ENCODE measurements around the gene RPL15. TPM values are rescaled to one million over a fixed set of nuclear protein-coding genes. Genes with fewer than 3 reads are reported as not detected.
"Not testable (repeated sequence)": the region's sequence is repeated elsewhere in the genome, so short reads cannot be mapped to it uniquely, and the experiment has no call there.

The RPL15 gene
- total and polyA plus RNA-seq, 4 donors, result 604 to 1,364 (median 1,055) TPM

DNA sequence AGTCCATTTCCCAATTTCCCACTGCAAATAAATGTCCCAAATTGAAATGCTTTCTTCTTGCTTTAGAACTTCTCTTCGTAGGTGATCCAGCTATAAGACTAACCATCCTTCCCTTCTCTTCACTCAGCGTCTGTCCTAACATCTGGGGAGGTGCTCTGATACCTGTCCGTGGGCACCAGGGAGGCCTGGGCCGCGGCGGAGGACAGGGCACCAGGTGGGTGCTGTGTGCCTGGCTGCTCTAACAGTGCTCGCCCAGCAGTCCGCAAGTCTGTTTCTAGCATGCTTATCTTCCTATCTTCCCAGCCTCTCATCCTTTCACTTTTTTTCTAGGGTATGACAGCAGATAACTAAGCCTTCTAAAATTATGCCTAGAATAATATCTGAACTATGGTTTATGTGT lies 37.4 kb upstream of the RPL15 start (continued):
- TF ChIP-seq EGR1 (IDR thresholded peaks at IDR 0.05; ENCODE audit: low read depth in 2 of 2), result no peak
- no peak for TF ChIP-seq FOXA1 (IDR thresholded peaks at IDR 0.05)

DNA sequence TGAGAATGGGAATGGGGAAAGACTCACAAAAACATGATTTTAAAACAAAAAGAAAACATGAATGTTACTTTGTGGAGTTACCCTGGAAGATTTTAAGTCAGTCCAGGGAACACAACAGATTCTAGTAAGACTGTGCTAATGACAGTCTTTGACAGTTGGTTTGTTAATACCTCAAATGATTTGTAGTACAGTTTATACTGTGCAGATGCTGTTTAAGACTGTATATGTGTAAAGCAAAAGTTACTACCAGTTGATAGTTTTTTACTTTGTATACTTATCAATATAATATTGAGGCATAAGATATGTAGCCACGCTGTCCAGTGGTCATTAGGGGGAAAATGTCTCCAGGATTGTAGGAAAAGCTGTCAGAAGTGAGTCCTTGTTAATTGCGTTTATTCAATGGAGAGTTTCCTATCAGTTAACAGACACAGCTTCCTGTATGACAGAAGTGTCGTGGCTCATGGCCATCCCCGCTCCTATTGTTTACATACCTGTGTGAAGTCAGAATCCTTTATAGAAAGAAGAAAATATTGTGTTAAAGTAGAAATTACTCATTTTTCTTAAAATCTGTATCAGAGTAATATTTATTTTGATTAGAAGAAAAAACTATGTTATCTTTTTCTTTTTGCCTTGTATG lies 36.1 kb upstream of the RPL15 start:
- Histone ChIP-seq H3K27me3 (ENCODE audit: control insufficient read depth in 4 of 4, insufficient read depth in 4 of 4, low read length in 3 of 4) (no peaks in the 10 kb centered on the region), H3K27ac (ENCODE audit: low read depth in 1 of 2, low read length in 2 of 2) (no peak overlapping the region), H3K4me1 (ENCODE audit: control insufficient read depth in 4 of 4, insufficient read depth in 4 of 4, low read length in 3 of 4) (peaks cover 0 to 7% (median 3%) of the 10 kb centered on the region in 4 donors), H3K36me3 (ENCODE audit: control insufficient read depth in 4 of 4, insufficient read depth in 3 of 4, low read depth in 1 of 4, low read length in 3 of 4) (no peaks in the 10 kb centered on the region), H3K9ac (ENCODE audit: low read depth in 1 of 2, low read length in 2 of 2) (no peak overlapping the region), H3K4me3 (ENCODE audit: low read depth in 1 of 3, low read length in 3 of 3) (no peak overlapping the region), H3K9me3 (ENCODE audit: control insufficient read depth in 4 of 4, low read length in 3 of 4) (no peaks in the 10 kb centered on the region)
- 58% methylated on average over 4 of the region's 4 CpGs for WGBS
- DNase-seq (ENCODE audit: low spot score), result no peak
- TF ChIP-seq FOXA1 (IDR thresholded peaks at IDR 0.05) (no peak), JUND (IDR thresholded peaks at IDR 0.05) (no peak), YY1 (IDR thresholded peaks at IDR 0.05) (no peak), HNF4G (IDR thresholded peaks at IDR 0.05) (no peak), GABPA (IDR thresholded peaks at IDR 0.05 in 1 of 2, conservative IDR thresholded peaks at IDR 0.05 in 1 of 2) (no peak)
- TF ChIP-seq, protein P1, sequence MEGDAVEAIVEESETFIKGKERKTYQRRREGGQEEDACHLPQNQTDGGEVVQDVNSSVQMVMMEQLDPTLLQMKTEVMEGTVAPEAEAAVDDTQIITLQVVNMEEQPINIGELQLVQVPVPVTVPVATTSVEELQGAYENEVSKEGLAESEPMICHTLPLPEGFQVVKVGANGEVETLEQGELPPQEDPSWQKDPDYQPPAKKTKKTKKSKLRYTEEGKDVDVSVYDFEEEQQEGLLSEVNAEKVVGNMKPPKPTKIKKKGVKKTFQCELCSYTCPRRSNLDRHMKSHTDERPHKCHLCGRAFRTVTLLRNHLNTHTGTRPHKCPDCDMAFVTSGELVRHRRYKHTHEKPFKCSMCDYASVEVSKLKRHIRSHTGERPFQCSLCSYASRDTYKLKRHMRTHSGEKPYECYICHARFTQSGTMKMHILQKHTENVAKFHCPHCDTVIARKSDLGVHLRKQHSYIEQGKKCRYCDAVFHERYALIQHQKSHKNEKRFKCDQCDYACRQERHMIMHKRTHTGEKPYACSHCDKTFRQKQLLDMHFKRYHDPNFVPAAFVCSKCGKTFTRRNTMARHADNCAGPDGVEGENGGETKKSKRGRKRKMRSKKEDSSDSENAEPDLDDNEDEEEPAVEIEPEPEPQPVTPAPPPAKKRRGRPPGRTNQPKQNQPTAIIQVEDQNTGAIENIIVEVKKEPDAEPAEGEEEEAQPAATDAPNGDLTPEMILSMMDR (IDR thresholded peaks at IDR 0.05; ENCODE audit: low read depth, low read length, missing input control), result no peak

DNA sequence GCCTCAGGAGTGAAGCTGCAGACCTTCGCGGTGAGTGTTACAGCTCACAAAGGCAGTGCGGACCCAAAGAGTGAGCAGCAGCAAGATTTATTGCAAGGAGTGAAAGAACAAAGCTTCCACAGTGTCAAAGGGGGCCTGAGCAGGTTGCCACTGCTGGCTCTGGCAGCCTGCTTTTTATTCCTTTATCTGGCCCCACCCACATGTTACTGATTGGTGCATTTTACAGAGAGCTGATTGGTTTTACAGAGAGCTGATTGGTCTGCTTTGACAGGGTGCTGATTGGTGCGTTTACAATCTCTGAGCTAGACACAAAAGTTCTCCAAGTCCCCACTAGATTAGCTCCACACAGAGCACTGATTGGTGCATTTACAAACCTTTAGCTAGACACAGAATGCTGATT lies 34.9 kb upstream of the RPL15 start:
- H3K9me3 ChIP-seq (ENCODE audit: control insufficient read depth in 4 of 4, low read length in 3 of 4); DNase-seq (ENCODE audit: low spot score); H3K9ac ChIP-seq (ENCODE audit: low read depth in 1 of 2, low read length in 2 of 2); H3K36me3 ChIP-seq (ENCODE audit: control insufficient read depth in 4 of 4, insufficient read depth in 3 of 4, low read depth in 1 of 4, low read length in 3 of 4); H3K27ac ChIP-seq (ENCODE audit: low read depth in 1 of 2, low read length in 2 of 2); H3K4me1 ChIP-seq (ENCODE audit: control insufficient read depth in 4 of 4, insufficient read depth in 4 of 4, low read length in 3 of 4); H3K4me3 ChIP-seq (ENCODE audit: low read depth in 1 of 3, low read length in 3 of 3); H3K27me3 ChIP-seq (ENCODE audit: control insufficient read depth in 4 of 4, insufficient read depth in 4 of 4, low read length in 3 of 4): not testable (repeated sequence)
- 91% methylated on average over 4 of the region's 4 CpGs for WGBS

DNA sequence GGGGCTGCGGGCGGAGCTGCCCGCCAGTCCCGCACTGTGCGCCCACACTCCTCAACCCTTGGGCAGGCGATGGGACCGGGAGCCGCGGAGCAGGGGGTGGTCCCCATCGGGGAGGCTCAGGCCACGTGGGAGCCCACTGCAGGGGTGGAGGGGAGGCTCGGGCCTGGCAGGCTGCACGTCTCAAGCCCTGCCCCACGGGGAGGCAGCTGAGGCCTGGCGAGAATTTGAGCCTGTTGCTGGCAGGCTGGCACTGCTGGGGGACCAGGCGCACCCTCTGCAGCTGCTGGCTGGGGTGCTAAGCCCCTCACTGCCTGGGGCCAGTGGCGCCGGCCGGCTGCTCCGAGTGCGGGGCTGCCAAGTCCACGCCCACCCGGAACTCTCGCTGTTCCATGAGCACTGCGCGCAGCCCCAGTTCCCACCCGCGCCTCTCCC lies 34.4 kb upstream of the RPL15 start:
- whole genome bisulfite sequencing, result 98% methylated on average over 28 of the region's 28 CpGs
- TF ChIP-seq, protein P1 (IDR thresholded peaks at IDR 0.05; ENCODE audit: low read depth, low read length, missing input control), result no peak
- TF ChIP-seq RAD21 (IDR thresholded peaks at IDR 0.05) (no peak), TAF1 (conservative IDR thresholded peaks at IDR 0.05) (no peak), FOXA2 (IDR thresholded peaks at IDR 0.05) (no peak), YY1 (IDR thresholded peaks at IDR 0.05) (no peak)
- Histone ChIP-seq H3K4me1 (ENCODE audit: control insufficient read depth in 4 of 4, insufficient read depth in 4 of 4, low read length in 3 of 4) (peaks cover 0 to 4% (median 1%) of the 10 kb centered on the region in 4 donors), H3K27me3 (ENCODE audit: control insufficient read depth in 4 of 4, insufficient read depth in 4 of 4, low read length in 3 of 4) (no peaks in the 10 kb centered on the region), H3K27ac (ENCODE audit: low read depth in 1 of 2, low read length in 2 of 2) (no peak overlapping the region), H3K36me3 (ENCODE audit: control insufficient read depth in 4 of 4, insufficient read depth in 3 of 4, low read depth in 1 of 4, low read length in 3 of 4) (no peaks in the 10 kb centered on the region), H3K9ac (ENCODE audit: low read depth in 1 of 2, low read length in 2 of 2) (no peak overlapping the region), H3K9me3 (ENCODE audit: control insufficient read depth in 4 of 4, low read length in 3 of 4) (no peaks in the 10 kb centered on the region), H3K4me3 (ENCODE audit: low read depth in 1 of 3, low read length in 3 of 3) (no peak overlapping the region)
- no peak for DNase-seq (ENCODE audit: low spot score)

Data from liver (tissue), 9 donors.